Heart right ventricle (tissue), 16 donors: ENCODE data around the gene TOMM40. TPM values are rescaled to one million over a fixed set of nuclear protein-coding genes. Genes with fewer than 3 reads are reported as not detected.

Experiments
- ATAC-seq, 8 donors: fragments of 200-7000 bp; cut with Tn5 transposase; one replicate each; pipeline ENCODE4 v1.9.1; 2020; ENCODE audit warnings: mild to moderate bottlenecking in 8 of 8, moderate library complexity in 8 of 8, moderate number of reproducible peaks in 1 of 8
- DNase-seq, 2 donors: peaks; one replicate each; pipeline ENCODE4 v3.0.0-alpha.2; 2020
- H3K27ac ChIP-seq, 10 donors: fragments of 200-600 bp; sonication (generic) in 2 of 10; one replicate each; pipeline versions ENCODE4 v1.5.0 to v1.8.0; 2020 to 2022; ENCODE audit warnings: mild to moderate bottlenecking in 3 of 10
- H3K27me3 ChIP-seq, 7 donors: fragments of 200-600 bp; one replicate each; pipeline ENCODE4 v1.8.0; 2021 to 2022; ENCODE audit warnings: mild to moderate bottlenecking in 2 of 7
- H3K36me3 ChIP-seq, 9 donors: fragments of 200-600 bp; sonication (generic) in 1 of 9; one replicate each; pipeline versions ENCODE4 v1.5.0 to v1.8.0; 2020 to 2022; ENCODE audit warnings: mild to moderate bottlenecking in 2 of 9
- H3K4me1 ChIP-seq, 9 donors: fragments of 200-600 bp; sonication (generic) in 1 of 9; one replicate each; pipeline versions ENCODE4 v1.5.0 to v1.8.0; 2020 to 2022; ENCODE audit warnings: mild to moderate bottlenecking in 4 of 9
- H3K4me3 ChIP-seq, 10 donors: fragments of 200-600 bp; sonication (generic) in 2 of 10; one replicate each; pipeline versions ENCODE4 v1.5.0 to v1.8.0; 2020 to 2022; ENCODE audit warnings: mild to moderate bottlenecking in 7 of 10, moderate library complexity in 2 of 10
- H3K9me3 ChIP-seq, 11 donors: fragments of 200-600 bp in 10 of 11; sonication (generic) in 2 of 11; one replicate each; pipeline versions ENCODE4 v1.5.0 to v1.8.0; 2013 to 2022; ENCODE audit warnings: mild to moderate bottlenecking in 2 of 11, control low read depth in 1 of 11, moderate library complexity in 1 of 11
- WGBS, 2 donors: extraction: QIAGEN DNeasy Blood & Tissue Kit; methylation state at CpG; one replicate each; pipeline ENCODE4 v1.1.7; 2013; ENCODE audit warnings: inconsistent platforms in 1 of 2; 5-methylcytosine and 5-hydroxymethylcytosine counted together
- intact Hi-C, 10 donors: fragments of 100-400 bp; cut with DNase I; formaldehyde crosslinking; loops; one replicate each; pipeline versions ENCODE4 v1.11.1 to v1.14.2; 2022
- polyA plus RNA-seq, 2 donors: library from polyadenylated mRNA; stranded (reverse); fragments of 200-250 nt; gene quantifications; one replicate each; pipeline ENCODE4 v1.2.3, GENCODE V29; 2013
- total RNA-seq, 10 donors: library from RNA; stranded (reverse); fragmentation: NEBNext Ultra II Directional in 3 of 10; extraction: Animal tissue kit (Norgen Biotek cat#: 25700) in 3 of 10; gene quantifications; one replicate each; pipeline versions ENCODE4 v1.2.1 to v1.2.4, GENCODE V29; 2021 to 2023
- TF ChIP-seq, protein P1 (sequence below), 9 donors: fragments of 200-600 bp; sonication (generic) in 2 of 9; IDR thresholded peaks; one replicate each; pipeline versions ENCODE4 v1.5.0 to v1.8.0; 2021 to 2022; ENCODE audit warnings: antibody characterized with exemption in 9 of 9, mild to moderate bottlenecking in 5 of 9, moderate library complexity in 1 of 9
- donor health status: Arrhythmogenic right ventricular cardiomyopathy.
- donor health status: ischemic (EF 13 %, LVEDD 7.1; RV severe dilation, severe dysfunction).
- donor health status: healthy with polysubstance abuse.
- donor health status: DM: no; HTN: yes; CAD: no.
- donor health status: DM: no; HTN: no; CAD: no.
- donor health status: ischemic (EF 25% LVEDD 6.9; RV normal size, moderate dysfunction).
- donor health status: ischemic (EF 25% LVEDD 5.7; RV mildly dilated, moderate dysfunction).
- donor health status: healthy.
- donor health status: DM: yes; HTN: yes; CAD: no.
- donor health status: Ischemic cardiomyopathy.
- donor health status: ischemic (EF 35%, LVEDD 5.7; RV mildly dilated, moderate dysfunction).
- donor health status: nonischemic (EF 11% LVEDD 7.7; RV severe dilation, severe dysfunction).
- donor health status: DM: yes; HTN: yes; CAD: no.
- donor health status: PGD.
- donor health status: ischemic (EF 29% LVEDD 5.4; RV normal size, mild dysfunction).
- donor health status: nonischemic (EF 23%, LVEDD 6.1; RV moderate dilation, normal function).

TOMM40 gene
- total and polyA plus RNA-seq, 12 donors: 37.8 to 77.5 (median 45.2) TPM

DNA sequence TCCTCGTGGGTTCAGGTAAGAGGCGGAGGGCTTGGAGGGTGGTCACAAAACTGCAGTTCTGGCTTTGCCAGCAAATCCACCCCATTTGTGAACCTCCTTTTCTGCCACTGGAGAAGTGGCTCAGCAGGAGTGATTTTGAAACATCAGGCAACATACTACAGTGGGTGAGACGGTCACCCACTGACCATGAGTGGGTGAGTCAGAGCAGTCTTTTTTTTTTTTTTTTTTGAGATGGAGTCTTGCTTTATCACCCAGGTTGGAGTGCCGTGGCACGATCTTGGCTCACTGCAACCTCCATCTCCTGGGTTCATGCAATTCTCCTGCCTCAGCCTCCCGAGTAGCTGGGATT, 3.0 kb downstream of the TOMM40 start:
- intact Hi-C loops: loop anchor here in 4 of 10 donors (5.0 to 10.0 kb wide), 2 partner anchors 47 to 281 kb away; partner anchors contain the start of genes NECTIN2 (in 3 of the 4), BLOC1S3 (in 1 of the 4) and TRAPPC6A (in 1 of the 4)
- WGBS, 2 donors: 94% methylated on average over 6 of the region's 6 CpGs
- Histone ChIP-seq H3K36me3 (peaks cover 0 to 67% (median 36%) of the 10 kb centered on the region in 9 donors), H3K4me1 (peaks cover 13 to 27% (median 25%) of the 10 kb centered on the region in 9 donors), H3K4me3 (no peak overlapping the region), H3K27me3 (no peaks in the 10 kb centered on the region), H3K9me3 (no peaks in the 10 kb centered on the region), H3K27ac (no peak overlapping the region)
- TF ChIP-seq, protein P1, sequence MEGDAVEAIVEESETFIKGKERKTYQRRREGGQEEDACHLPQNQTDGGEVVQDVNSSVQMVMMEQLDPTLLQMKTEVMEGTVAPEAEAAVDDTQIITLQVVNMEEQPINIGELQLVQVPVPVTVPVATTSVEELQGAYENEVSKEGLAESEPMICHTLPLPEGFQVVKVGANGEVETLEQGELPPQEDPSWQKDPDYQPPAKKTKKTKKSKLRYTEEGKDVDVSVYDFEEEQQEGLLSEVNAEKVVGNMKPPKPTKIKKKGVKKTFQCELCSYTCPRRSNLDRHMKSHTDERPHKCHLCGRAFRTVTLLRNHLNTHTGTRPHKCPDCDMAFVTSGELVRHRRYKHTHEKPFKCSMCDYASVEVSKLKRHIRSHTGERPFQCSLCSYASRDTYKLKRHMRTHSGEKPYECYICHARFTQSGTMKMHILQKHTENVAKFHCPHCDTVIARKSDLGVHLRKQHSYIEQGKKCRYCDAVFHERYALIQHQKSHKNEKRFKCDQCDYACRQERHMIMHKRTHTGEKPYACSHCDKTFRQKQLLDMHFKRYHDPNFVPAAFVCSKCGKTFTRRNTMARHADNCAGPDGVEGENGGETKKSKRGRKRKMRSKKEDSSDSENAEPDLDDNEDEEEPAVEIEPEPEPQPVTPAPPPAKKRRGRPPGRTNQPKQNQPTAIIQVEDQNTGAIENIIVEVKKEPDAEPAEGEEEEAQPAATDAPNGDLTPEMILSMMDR (IDR thresholded peaks at IDR 0.05): no peak
- ATAC-seq: no peak
- DNase-seq: no peak

DNA sequence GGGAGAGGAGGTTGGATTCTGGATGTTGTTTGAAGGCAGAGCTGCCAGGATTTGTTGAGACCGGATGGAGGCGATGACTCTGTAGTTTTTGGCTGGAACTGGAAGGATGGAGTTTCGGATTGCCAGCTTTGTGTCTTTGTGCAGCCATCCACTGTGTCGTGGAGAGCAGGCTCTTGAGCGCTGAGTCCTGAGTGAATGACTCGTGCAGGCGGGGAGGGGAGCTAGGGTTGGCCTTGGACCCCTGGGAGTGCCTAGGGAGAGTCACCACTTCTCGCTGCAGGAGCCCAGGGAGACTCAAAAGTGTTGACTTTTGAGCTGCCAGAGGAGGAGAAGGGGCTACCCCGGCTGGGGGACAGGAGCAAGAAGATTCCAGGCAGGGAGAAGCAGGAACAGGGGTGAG, 3.9 kb downstream of the TOMM40 start:
- ATAC-seq (no peak), DNase-seq (no peak)
- Histone ChIP-seq H3K27ac (no peak overlapping the region), H3K4me3 (no peak overlapping the region), H3K36me3 (peaks cover 0 to 75% (median 36%) of the 10 kb centered on the region in 9 donors), H3K9me3 (no peaks in the 10 kb centered on the region), H3K27me3 (no peaks in the 10 kb centered on the region), H3K4me1 (peaks cover 8 to 18% (median 17%) of the 10 kb centered on the region in 9 donors)
- TF ChIP-seq, protein P1 (IDR thresholded peaks at IDR 0.05): no peak
- intact Hi-C loops: loop anchor here in 4 of 10 donors (5.0 to 10.0 kb wide), 2 partner anchors 48 to 280 kb away; partner anchors contain the start of genes NECTIN2 (in 3 of the 4), BLOC1S3 (in 1 of the 4) and TRAPPC6A (in 1 of the 4)
- 78 to 79% methylated on average over 9 of the region's 9 CpGs for WGBS, 2 donors

DNA sequence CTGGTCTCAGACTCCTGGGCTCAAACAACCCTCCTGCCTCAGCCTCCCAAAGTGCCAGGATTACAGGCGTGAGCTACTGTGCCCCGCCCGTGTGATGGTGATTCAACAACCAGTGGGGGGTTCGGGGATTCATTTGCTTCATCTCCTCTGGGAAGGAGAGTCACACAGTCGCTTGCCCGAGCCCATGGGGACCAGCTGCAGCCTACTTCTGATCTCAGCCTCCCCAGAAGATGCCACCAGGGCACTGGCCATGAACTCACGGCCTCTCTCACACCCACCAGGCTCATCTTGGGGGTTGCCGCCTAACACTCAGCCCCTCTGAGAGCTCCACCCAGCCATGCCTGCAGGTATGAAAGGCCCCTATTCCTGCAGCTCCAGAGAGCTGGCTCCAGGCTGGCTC, 6.8 kb downstream of the TOMM40 start:
- 87 to 94% methylated on average over 8 of the region's 8 CpGs for WGBS, 2 donors
- intact Hi-C loops: loop anchor here in 1 of 10 donors (10.0 kb wide), 1 partner anchor 277 kb away; the partner anchor contains the start of genes BLOC1S3 and TRAPPC6A
- ATAC-seq: no peak

DNA sequence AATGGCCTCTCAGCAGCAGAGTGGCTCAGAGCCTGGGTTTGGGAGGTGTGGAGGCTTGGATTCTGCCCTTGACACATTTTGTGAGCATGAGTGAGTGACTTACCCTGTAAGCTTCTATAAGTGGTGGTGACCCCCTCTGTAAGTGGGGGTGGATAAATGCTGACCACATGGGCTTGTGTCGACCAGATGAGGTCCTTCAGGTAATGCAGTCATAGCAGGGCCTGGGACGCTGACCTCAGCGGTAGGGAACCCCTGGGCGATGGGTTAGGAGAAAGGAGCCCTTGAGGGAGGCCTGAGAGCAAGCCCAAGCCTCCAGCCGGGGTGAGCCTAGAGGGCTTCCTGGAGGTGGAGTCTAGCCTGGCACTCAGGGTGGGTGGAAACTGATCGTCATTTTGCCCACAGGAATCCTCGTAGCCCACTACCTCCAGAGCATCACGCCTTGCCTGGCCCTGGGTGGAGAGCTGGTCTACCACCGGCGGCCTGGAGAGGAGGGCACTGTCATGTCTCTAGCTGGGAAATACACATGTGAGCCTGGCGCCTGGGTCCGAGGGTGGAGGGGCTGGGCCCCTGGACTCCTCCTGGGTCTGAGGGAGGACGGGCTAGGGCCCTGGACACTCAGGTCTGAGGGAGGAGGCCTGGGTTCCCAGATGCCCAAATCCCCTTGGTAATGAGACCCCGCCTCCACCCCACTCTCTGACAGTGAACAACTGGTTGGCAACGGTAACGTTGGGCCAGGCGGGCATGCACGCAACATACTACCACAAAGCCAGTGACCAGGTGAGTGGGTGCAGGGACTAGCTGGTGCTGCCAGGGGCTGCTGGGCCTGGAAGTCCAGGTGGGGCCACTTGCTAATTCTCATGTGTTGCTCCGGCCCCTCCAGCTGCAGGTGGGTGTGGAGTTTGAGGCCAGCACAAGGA, 9.5 kb downstream of the TOMM40 start:
- Histone ChIP-seq H3K4me1 (peaks cover 0 to 18% (median 5%) of the 10 kb centered on the region in 9 donors), H3K27me3 (peaks cover 0 to 13% (median 4%) of the 10 kb centered on the region in 7 donors), H3K27ac (no peak overlapping the region), H3K9me3 (no peaks in the 10 kb centered on the region), H3K4me3 (no peak overlapping the region), H3K36me3 (peaks cover 0 to 77% (median 39%) of the 10 kb centered on the region in 9 donors)
- no peak for ATAC-seq
- intact Hi-C loops: loop anchor here in 4 of 10 donors (5.0 to 10.0 kb wide), 5 partner anchors 52 to 437 kb away; partner anchors contain the start of gene EXOC3L2 (in 1 of the 4)
- TF ChIP-seq, protein P1 (IDR thresholded peaks at IDR 0.05): no peak
- DNase-seq: no peak
- 93 to 94% methylated on average over 19 of the region's 19 CpGs for WGBS, 2 donors

More for the DNA sequence above, 6.8 kb downstream of the TOMM40 start:
- Histone ChIP-seq H3K9me3 (no peaks in the 10 kb centered on the region), H3K36me3 (peaks cover 0 to 99% (median 57%) of the 10 kb centered on the region in 9 donors), H3K4me1 (peaks cover 0 to 3% (median 2%) of the 10 kb centered on the region in 9 donors), H3K27ac (no peak overlapping the region), H3K27me3 (no peaks in the 10 kb centered on the region), H3K4me3 (no peak overlapping the region)
- no peak for DNase-seq
- TF ChIP-seq, protein P1 (IDR thresholded peaks at IDR 0.05): no peak
